HepG2 (cell line): ENCODE data around the gene PKM. TPM values are rescaled to one million over a fixed set of nuclear protein-coding genes. Genes with fewer than 3 reads are reported as not detected.

Experiments
- ATAC-seq: fragments of 200-7000 bp; cut with Tn5 transposase; 3 replicates; pipeline ENCODE4 v1.9.1; 2020; ENCODE audit warnings: mild to moderate bottlenecking, moderate library complexity
- BruUV-seq: library from RNA; stranded (reverse); fragments of 400-500 nt; replicated peaks from 2 replicates; lab custom pipeline; 2021; lab: Mats Ljungman, UMichigan
- CTCF ChIA-PET: fragments of 300-600 bp; formaldehyde crosslinking; extraction: SDS; loops from one replicate; lab custom pipeline; 2021; ENCODE audit warnings: low total read pairs, inconsistent platforms, low intra/inter-chr PET ratio; lab: Yijun Ruan, JAX
- POLR2A ChIA-PET: fragments of 350-600 bp; sonication (Branson Sonifier 250); formaldehyde crosslinking; loops from one replicate; lab custom pipeline; 2020; ENCODE audit warnings: antibody characterized with exemption, inconsistent platforms; lab: Yijun Ruan, JAX
- DNase-seq: peaks from one replicate; pipeline ENCODE4 v3.0.0-alpha.2; 2015; ENCODE audit warnings: low spot score
- FAIRE-seq: peaks from 3 replicates; lab custom pipeline; 2011; peaks lifted over from hg19 to GRCh38; lab: Jason Lieb, UNC
- H2AFZ ChIP-seq: one replicate; pipeline ENCODE4 v1.6.1; 2011; ENCODE audit warnings: low read length, inconsistent platforms
- H3K27ac ChIP-seq: fragments of 300-600 bp; 3 replicates; pipeline ENCODE4 v1.8.0; 2011; ENCODE audit warnings: mixed run types, mild to moderate bottlenecking, mixed read lengths, low read length, inconsistent platforms; ENCODE audit not compliant: insufficient read depth; ENCODE audit errors: extremely low read length
- H3K27me3 ChIP-seq, 2 experiments: fragments of 200-600 bp in 1 of 2; 2 replicates in 1 of 2; 3 replicates in 1 of 2; pipeline versions ENCODE4 v1.6.0 to v1.8.0; 2011; ENCODE audit warnings: low read length in 2 of 2, mild to moderate bottlenecking in 2 of 2, moderate library complexity in 2 of 2, inconsistent platforms in 1 of 2; ENCODE audit not compliant: insufficient read depth in 2 of 2, control insufficient read depth in 1 of 2
- H3K36me3 ChIP-seq, 2 experiments: fragments of 200-600 bp in 1 of 2; replicated peaks in 1 of 2; 2 replicates in 1 of 2; 3 replicates in 1 of 2; pipeline versions ENCODE4 v1.5.1 to v1.8.0; 2011; ENCODE audit warnings: low read length in 2 of 2, inconsistent platforms in 1 of 2; ENCODE audit not compliant: insufficient read depth in 2 of 2, control insufficient read depth in 1 of 2
- H3K4me1 ChIP-seq: 2 replicates; pipeline ENCODE4 v1.5.1; 2012; ENCODE audit warnings: low read length, inconsistent platforms; ENCODE audit not compliant: insufficient read depth
- H3K4me2 ChIP-seq: 2 replicates; pipeline ENCODE4 v1.6.0; 2011; ENCODE audit warnings: low read depth, low read length, inconsistent platforms
- H3K4me3 ChIP-seq, 3 experiments: fragments of 200-600 bp in 1 of 3; sonication (generic), shearing (Covaris generic) in 1 of 3; replicated peaks in 1 of 3; 2 replicates each; pipeline ENCODE4 v1.5.1; 2011 to 2016; ENCODE audit warnings: low read length in 3 of 3, inconsistent platforms in 2 of 3, low read depth in 2 of 3, mild to moderate bottlenecking in 2 of 3, control low read depth in 1 of 3, mixed read lengths in 1 of 3; ENCODE audit not compliant: insufficient read depth in 1 of 3
- H3K79me2 ChIP-seq: one replicate; pipeline ENCODE4 v1.6.1; 2011; ENCODE audit warnings: low read length, inconsistent platforms; ENCODE audit not compliant: insufficient read depth
- H3K9ac ChIP-seq: 2 replicates; pipeline ENCODE4 v1.6.0; 2011; ENCODE audit warnings: mild to moderate bottlenecking, low read depth, low read length, inconsistent platforms; ENCODE audit not compliant: insufficient read depth
- H3K9me3 ChIP-seq: 2 replicates; pipeline ENCODE4 v1.5.1; 2012; ENCODE audit warnings: mild to moderate bottlenecking, low read length
- H4K20me1 ChIP-seq: 2 replicates; pipeline ENCODE4 v1.6.0; 2011; ENCODE audit warnings: inconsistent platforms, mild to moderate bottlenecking, low read length, moderate library complexity; ENCODE audit not compliant: insufficient read depth
- CREBL2 ChIP-seq: sonication (generic); formaldehyde crosslinking; IDR thresholded peaks from 2 replicates; pipeline ENCODE4 v1.8.1; 2023; ENCODE audit warnings: missing genetic modification reagents, mild to moderate bottlenecking, borderline replicate concordance
- ETV6 ChIP-seq: sonication (generic); formaldehyde crosslinking; conservative IDR thresholded peaks from 2 replicates; pipeline ENCODE4 v1.4.0; 2020; ENCODE audit warnings: missing genetic modification reagents
- HMG20A ChIP-seq: IDR thresholded peaks from 2 replicates; pipeline ENCODE4 v1.6.1; 2016; ENCODE audit warnings: borderline replicate concordance
- HOXA7 ChIP-seq: sonication (generic); formaldehyde crosslinking; IDR thresholded peaks from 2 replicates; pipeline ENCODE4 v1.8.1; 2022; ENCODE audit warnings: mild to moderate bottlenecking, missing genetic modification reagents, moderate library complexity
- IKZF4 ChIP-seq: sonication (generic); formaldehyde crosslinking; IDR thresholded peaks from 2 replicates; pipeline ENCODE4 v1.5.1; 2020; ENCODE audit warnings: borderline replicate concordance, mild to moderate bottlenecking, low read depth, missing genetic modification reagents; ENCODE audit errors: not compliant biosample characterization
- KDM3A ChIP-seq: IDR thresholded peaks from 2 replicates; pipeline ENCODE4 v1.6.1; 2018; ENCODE audit warnings: low read depth, missing compliant biosample characterization
- RFXAP ChIP-seq: sonication (generic); formaldehyde crosslinking; IDR thresholded peaks from 2 replicates; pipeline ENCODE4 v1.4.0; 2020; ENCODE audit warnings: missing genetic modification reagents, borderline replicate concordance
- TSC22D2 ChIP-seq: sonication (generic); formaldehyde crosslinking; IDR thresholded peaks from 2 replicates; pipeline ENCODE4 v1.5.1; 2020; ENCODE audit warnings: missing genetic modification reagents, mild to moderate bottlenecking, borderline replicate concordance
- ZNF34 ChIP-seq: sonication (generic); formaldehyde crosslinking; IDR thresholded peaks from 2 replicates; pipeline ENCODE4 v1.4.0; 2020; ENCODE audit warnings: mild to moderate bottlenecking, missing genetic modification reagents, borderline replicate concordance
- ZNF574 ChIP-seq: sonication (generic); formaldehyde crosslinking; IDR thresholded peaks from 2 replicates; pipeline ENCODE4 v1.4.0; 2020; ENCODE audit warnings: missing genetic modification reagents
- ZNF761 ChIP-seq: sonication (generic); formaldehyde crosslinking; conservative IDR thresholded peaks from 2 replicates; pipeline ENCODE4 v1.4.0; 2020; ENCODE audit warnings: mild to moderate bottlenecking, missing genetic modification reagents
- ZNF839 ChIP-seq: sonication (generic); formaldehyde crosslinking; IDR thresholded peaks from 2 replicates; pipeline ENCODE4 v1.4.0; 2020; ENCODE audit warnings: missing genetic modification reagents, mild to moderate bottlenecking, borderline replicate concordance
- ZNF878 ChIP-seq: sonication (generic); formaldehyde crosslinking; IDR thresholded peaks from 2 replicates; pipeline ENCODE4 v1.8.1; 2023; ENCODE audit warnings: mild to moderate bottlenecking, missing genetic modification reagents, moderate library complexity
- WGBS: methylation state at CpG from one replicate; pipeline ENCODE4 v1.1.6; 2017; ENCODE audit warnings: low lambda C conversion rate; 5-methylcytosine and 5-hydroxymethylcytosine counted together
- in situ Hi-C: cut with HindIII; loops from 2 replicates; pipeline ENCODE4 v1.10.0; 2017; ENCODE audit warnings: low pct_unique_long_range_greater_than_20kb; ENCODE audit not compliant: extremely low pct_ligation_motif_present
- intact Hi-C: fragments of 100-400 bp; cut with micrococcal nuclease; formaldehyde crosslinking; loops from one replicate; pipeline ENCODE4 v1.10.0; 2022; ENCODE audit not compliant: unreplicated experiment
- polyA plus RNA-seq, 8 experiments: library from polyadenylated mRNA; depleted of rRNA in 3 of 8; stranded (reverse) in 7 of 8; unstranded in 1 of 8; fragments of >200 nt; fragmentation: Illumina TruSeq in 4 of 8; extraction: Trizol in 4 of 8; gene quantifications; 2 replicates each; pipeline versions ENCODE4 v1.2.1 to v1.2.3, GENCODE V29; 2011 to 2016; ENCODE audit warnings: low read depth in 4 of 8, missing spikeins in 1 of 8, mixed read lengths in 1 of 8; ENCODE audit not compliant: insufficient read depth in 1 of 8
- total RNA-seq, 5 experiments: library from RNA; depleted of rRNA; stranded (reverse); fragments of >200 nt; fragmentation: Illumina TruSeq; extraction: Trizol; gene quantifications; 2 replicates each; pipeline ENCODE4 v1.2.3, GENCODE V29; 2016; ENCODE audit warnings: low read depth in 1 of 5
- TF ChIP-seq, protein P1 (sequence below): sonication (generic); formaldehyde crosslinking; IDR thresholded peaks from 2 replicates; pipeline ENCODE4 v1.4.0; 2020; ENCODE audit warnings: missing genetic modification reagents, borderline replicate concordance

The PKM gene
- total and polyA plus RNA-seq, 2 of the 13 experiments (the other 11 are each of a cell fraction or from before 2014, with no cell fraction given): 488 to 780 TPM

GRCh38 chr15:72173401-72173800 lies 57.6 kb downstream of the PKM start:
- Histone ChIP-seq H4K20me1 (no peaks in the 10 kb centered on the region), H3K79me2 (no peaks in the 10 kb centered on the region), H3K27me3 (peaks cover 2 to 72% of the 10 kb centered on the region in 2 experiments; a peak in 4 of 5 replicates), H3K27ac (no peak overlapping the region), H3K36me3 (no peaks in the 10 kb centered on the region), H2AFZ (no peak overlapping the region), H3K4me2 (no peak overlapping the region), H3K9ac (no peak overlapping the region), H3K4me3 (no peak overlapping the region), H3K9me3 (no peaks in the 10 kb centered on the region), H3K4me1 (peaks cover 17% of the 10 kb centered on the region)
- FAIRE-seq (no peak), DNase-seq (no peak), ATAC-seq (no peak)
- intact Hi-C loops: no loop called here
- in situ Hi-C loops: no loop called here
- ChIA-PET POLR2A (no interaction called here), CTCF (no interaction called here)
- no peak for TF ChIP-seq ZNF34 (CRISPR knock-in tag)
- TF ChIP-seq ETV6 (CRISPR knock-in tag): no peak
- no peak for TF ChIP-seq HMG20A
- TF ChIP-seq, protein P1, sequence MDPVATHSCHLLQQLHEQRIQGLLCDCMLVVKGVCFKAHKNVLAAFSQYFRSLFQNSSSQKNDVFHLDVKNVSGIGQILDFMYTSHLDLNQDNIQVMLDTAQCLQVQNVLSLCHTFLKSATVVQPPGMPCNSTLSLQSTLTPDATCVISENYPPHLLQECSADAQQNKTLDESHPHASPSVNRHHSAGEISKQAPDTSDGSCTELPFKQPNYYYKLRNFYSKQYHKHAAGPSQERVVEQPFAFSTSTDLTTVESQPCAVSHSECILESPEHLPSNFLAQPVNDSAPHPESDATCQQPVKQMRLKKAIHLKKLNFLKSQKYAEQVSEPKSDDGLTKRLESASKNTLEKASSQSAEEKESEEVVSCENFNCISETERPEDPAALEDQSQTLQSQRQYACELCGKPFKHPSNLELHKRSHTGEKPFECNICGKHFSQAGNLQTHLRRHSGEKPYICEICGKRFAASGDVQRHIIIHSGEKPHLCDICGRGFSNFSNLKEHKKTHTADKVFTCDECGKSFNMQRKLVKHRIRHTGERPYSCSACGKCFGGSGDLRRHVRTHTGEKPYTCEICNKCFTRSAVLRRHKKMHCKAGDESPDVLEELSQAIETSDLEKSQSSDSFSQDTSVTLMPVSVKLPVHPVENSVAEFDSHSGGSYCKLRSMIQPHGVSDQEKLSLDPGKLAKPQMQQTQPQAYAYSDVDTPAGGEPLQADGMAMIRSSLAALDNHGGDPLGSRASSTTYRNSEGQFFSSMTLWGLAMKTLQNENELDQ: no peak
- WGBS: 60% methylated on average over 3 of the region's 6 CpGs
- no TSS peak for BruUV-seq

GRCh38 chr15:72172796-72173195 lies 58.2 kb downstream of the PKM start:
- no peak overlapping the region for H3K4me3 ChIP-seq
- no peaks in the 10 kb centered on the region for H4K20me1 ChIP-seq
- 47% methylated on average over 5 of the region's 5 CpGs for WGBS
- intact Hi-C loops (no loop called here), in situ Hi-C loops (no loop called here)
- ChIA-PET CTCF (no interaction called here), POLR2A (no interaction called here)
- H3K4me1 ChIP-seq: peaks cover 23% of the 10 kb centered on the region
- no peak overlapping the region for H3K27ac ChIP-seq
- no TSS peak for BruUV-seq
- H3K27me3 ChIP-seq: peaks cover 2 to 67% of the 10 kb centered on the region in 2 experiments; a peak in 4 of 5 replicates
- ATAC-seq: no peak
- H2AFZ ChIP-seq: no peak overlapping the region
- no peaks in the 10 kb centered on the region for H3K79me2 ChIP-seq
- no peak overlapping the region for H3K9ac ChIP-seq
- no peaks in the 10 kb centered on the region for H3K9me3 ChIP-seq
- no peak overlapping the region for H3K4me2 ChIP-seq
- FAIRE-seq: no peak
- no peak for DNase-seq
- no peaks in the 10 kb centered on the region for H3K36me3 ChIP-seq
- TF ChIP-seq CREBL2 (no peak), ZNF574 (CRISPR knock-in tag) (no peak), HOXA7 (no peak), ZNF878 (no peak), KDM3A (CRISPR knock-in tag) (no peak), IKZF4 (CRISPR knock-in tag) (no peak), TSC22D2 (no peak), RFXAP (no peak), ZNF839 (CRISPR knock-in tag) (no peak), ZNF761 (CRISPR knock-in tag) (no peak)
